EL (cell line): ENCODE results near the gene HES5.

Experiments used
- DNase-seq: peaks from one replicate; pipeline ENCODE4 v3.0.0-alpha.2; 2016

HES5 gene

DNA sequence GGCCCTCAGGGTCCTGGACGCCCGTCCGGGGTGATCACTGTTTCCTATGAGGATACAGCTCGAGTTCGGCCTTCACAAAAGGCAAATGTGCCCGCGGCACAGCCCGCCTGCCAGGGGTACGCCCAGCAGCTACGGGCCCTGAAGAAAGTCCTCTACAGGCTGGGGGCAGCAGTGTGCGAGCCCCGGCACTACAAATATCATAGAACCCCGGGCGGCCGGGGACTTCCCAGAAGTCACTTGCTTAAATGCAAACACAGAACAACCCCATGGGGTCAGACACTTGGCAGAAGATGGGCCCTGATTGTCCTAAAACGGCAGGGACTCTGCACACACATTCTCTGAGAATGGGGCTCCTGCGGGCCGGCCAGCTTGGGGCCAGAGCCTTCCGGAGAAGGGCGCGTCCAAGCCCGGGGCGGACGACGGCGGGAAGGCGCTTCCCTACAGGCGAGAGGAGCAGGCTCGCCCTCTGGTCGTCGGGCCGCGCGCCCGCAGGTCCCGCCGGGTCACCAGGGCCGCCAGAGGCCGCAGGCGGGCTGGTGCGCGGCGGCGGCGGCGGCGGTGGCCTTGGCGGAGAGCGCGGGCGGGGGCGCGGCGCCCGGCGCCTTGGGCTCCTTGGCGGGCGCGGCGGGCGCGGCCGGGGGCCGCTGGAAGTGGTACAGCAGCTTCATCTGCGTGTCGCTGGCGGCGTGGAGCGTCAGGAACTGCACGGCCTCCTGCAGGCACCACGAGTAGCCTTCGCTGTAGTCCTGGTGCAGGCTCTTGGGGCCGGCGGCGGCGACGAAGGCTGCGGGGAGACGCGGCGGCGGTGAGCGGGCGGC is 888 bp downstream of the HES5 start:
- DNase-seq, result no peak

DNA sequence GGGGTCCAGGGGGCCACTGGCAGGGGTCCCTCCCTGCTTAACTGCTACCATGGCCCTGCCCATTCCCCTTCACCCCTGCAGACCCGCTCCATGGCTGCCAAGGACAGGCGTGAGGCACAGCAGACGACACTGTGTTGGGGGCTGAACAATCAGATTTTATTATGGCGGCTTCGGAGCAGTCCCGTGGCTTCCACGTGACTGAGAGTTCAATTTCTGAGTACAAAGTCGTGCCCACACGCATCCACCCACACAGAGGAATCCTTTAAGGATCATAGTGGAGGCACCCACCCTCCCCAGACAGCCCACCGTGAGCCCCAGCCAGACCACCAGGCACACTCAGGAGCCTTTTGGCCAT is 1.5 kb downstream of the HES5 start:
- DNase-seq, result no peak

DNA sequence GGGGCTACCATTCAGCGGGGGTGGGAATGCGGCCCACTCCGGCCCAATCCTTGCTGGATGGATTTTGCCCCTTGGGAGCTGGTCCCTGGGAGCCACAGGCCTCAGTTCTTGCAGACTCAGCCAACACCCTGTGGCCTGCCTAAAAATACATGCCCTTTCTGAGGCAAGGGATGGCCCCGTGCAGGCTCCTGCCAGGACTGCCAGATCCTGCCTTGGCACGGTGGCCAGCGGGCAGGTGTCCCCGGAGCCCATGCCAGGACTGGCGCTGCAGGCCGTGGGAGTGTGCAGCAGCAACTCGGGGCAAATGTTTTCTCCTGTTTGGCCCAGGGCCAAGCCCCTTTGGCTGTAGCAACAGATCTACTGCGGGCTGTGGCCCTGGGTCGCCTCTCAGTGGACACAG is 2.0 kb downstream of the HES5 start:
- no peak for DNase-seq

DNA sequence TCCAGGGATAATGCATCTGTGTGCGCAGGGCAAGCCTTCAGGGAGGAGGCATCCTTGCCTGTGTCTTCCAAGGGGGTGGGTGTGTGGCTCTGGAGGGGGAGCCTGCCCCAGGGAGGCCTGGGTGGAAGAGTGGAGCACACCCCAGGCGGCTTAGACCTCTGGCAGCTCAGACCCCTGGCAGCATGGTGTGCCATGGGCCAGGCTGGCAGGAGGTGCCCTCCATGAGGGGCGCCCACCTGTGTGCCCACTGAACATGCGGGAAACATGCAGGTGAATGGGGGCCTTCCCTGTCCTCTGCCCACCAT is 2.6 kb downstream of the HES5 start:
- DNase-seq, result no peak

GRCh38 chr1:2526824-2527555 is 3.1 kb downstream of the HES5 start:
- DNase-seq, result peak; percentile 66

DNA sequence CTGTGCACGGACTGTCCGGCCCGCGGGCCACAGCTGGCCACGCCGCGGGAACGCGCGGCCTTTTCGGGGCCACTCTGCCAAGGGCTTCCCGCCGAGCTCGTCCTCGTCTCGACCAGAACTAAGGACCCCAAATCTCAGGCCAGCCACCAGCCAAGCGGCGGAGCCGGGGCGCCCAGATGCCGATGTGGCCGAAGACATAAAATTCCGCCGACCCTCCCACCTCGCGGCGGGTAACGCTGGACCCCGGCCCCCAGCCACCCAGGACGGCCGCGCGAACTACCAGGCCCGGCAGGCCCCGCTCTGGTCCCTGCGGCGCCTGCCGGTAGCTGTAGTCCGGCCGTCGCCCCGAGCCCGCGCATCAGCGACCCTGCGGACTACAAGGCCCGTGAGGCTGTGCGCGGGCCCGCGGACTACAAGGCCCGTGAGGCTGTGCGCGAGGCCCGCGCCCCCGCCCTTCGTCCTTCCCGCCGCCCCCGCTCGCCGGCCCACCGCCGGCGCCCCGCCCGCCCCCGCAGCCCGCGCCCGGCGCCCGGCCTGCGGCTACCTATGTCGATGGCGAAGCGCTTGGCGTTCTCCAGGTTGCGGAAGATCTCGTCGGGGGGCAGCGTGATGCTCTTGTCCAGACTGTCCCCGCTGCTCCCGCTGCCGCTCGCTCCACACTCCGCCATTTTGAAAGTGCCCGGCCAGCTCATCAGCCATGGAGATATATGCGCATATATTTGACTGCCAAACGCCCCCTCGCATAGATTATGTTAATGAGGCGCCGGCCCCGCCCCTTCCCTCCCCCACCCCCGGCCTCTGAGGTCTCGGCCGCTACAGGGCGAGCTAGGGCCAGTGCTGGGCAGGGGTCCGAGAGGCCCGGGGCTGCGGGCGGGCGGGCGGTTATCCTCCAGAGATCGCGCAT is 3.9 kb downstream of the HES5 start, which contains the start of gene PANK4:
TSS of gene PANK4 (minus strand) at position 677 of the 904 bp plus-strand sequence. CDS start at position 668, 9 bp downstream.
- DNase-seq, result peak; percentile 94

DNA sequence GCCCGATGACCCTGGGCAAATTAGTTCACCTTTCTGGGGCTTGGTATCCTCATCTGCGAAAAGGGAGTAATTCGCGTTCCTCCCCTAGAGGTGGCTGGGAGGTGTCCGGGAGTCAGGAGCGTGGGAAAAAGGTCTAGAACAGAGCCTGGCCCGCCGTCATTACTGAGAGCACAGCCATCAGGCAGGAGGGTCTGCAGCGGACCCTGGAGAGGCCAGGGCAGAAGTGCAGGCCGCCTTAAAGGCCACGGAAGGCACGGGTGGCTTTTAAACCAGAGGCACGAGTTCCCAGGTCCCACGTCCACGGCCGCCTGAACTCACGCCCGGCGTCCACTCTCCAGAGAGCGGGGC is 4.5 kb downstream of the HES5 start:
- no peak for DNase-seq

GRCh38 chr1:2523891-2524609 is 6.0 kb downstream of the HES5 start:
- no peak for DNase-seq

DNA sequence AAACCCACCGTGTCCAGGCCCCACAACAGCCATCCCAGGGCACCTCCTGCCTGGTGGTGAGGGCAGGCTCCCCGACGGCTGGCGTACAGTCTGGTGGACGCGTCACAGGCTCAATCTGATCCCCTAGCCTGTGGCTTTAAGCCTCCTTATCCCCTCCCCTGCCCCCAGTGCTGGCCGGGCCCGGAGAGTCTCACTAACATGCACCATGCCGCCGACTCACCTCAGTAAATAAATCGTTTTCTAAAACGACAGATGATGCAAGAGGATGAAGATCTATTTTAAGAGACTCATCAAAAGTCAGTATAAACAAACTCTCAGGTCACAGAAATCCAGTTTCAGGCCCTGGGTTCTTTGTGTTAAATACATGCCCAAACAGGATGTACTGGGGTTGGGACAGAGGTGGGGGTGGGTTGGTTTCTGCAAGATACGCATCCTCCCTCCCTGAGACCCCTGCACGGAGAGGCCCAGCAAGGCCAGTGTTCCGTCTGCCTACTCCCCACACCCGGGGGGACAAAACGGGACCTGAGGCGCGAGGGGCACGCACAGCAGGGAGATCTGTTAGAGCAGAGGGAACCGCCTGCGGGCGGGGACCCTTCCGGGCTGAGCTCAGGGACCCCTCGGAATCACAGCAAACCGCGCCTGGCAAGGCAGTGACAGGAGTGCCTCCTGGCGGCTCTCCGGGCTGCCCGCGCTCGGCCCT is 6.7 kb downstream of the HES5 start:
- DNase-seq, result no peak

GRCh38 chr1:2522230-2522629 is 7.8 kb downstream of the HES5 start:
- DNase-seq, result no peak

DNA sequence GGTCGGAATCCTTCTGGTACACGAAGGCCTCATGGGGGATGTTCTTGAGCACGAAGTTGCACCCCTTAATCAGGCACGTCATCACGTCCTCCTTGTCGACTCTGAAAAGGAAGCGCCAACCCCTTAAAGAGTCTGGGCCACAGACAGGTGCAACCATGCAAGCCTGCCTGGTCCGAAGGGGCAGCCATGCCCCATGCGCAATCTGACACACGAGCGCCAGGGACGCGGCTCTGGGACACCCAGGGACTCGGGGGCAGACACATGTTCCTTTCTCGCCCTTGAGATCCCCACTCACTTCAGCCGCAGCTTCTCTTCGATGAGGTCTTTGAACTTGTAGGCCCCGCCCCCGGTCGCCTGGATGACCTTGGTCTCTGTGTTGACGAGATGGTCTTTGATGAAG is 9.3 kb downstream of the HES5 start:
- no peak for DNase-seq

GRCh38 chr1:2520206-2520605 is 9.9 kb downstream of the HES5 start:
- no peak for DNase-seq

DNA sequence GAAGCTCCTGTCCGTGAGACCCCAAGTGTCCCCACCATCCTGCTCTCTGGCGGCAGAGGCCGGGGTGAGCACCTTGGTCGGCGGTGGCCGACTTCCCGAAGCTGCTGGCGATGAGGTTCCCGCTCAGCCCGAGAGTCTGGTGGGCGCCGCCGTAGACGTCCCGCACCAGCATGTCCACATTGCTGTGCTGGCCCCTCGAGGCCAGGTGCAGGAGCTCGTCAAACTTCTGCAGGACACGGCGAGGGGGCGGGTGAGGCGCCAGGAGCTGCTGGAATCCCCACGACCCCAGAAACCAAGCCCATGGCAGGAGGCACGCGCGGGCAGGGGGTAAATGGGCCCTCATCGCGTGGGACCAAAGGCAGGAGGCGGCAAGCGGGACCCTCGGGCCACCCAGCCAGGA is 10.3 kb downstream of the HES5 start:
- no peak for DNase-seq

GRCh38 chr1:2519029-2519685 is 10.9 kb downstream of the HES5 start:
- no peak for DNase-seq

- DNase-seq, result no peak
These were observed 11.5 kb downstream of the HES5 start for GRCh38 chr1:2518528-2518927.

GRCh38 chr1:2517966-2518365 is 12.1 kb downstream of the HES5 start:
- DNase-seq, result no peak

GRCh38 chr1:2516946-2517345 is 13.1 kb downstream of the HES5 start:
- no peak for DNase-seq

DNA sequence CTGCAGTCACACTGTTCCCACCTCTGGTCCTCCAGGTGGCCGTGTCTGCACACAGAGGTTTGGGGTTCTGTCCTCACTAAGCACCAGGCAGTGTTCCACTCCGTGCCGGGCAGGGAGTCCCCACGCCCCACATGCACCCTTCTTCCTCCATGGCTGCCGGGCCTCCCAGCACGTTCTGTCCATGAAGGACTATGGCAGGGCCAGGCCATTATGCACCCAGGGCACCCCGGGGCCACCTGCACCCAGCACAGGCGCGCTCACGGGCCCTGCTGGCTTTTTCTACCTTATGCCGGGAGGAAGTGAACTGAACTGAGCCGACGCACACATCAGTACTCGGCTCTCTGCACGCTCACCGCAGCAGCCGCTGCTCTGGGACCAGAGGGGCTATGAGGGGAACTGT is 13.9 kb downstream of the HES5 start:
- DNase-seq, result no peak

- no peak for DNase-seq
These were observed 14.3 kb downstream of the HES5 start for GRCh38 chr1:2515763-2516080.

DNA sequence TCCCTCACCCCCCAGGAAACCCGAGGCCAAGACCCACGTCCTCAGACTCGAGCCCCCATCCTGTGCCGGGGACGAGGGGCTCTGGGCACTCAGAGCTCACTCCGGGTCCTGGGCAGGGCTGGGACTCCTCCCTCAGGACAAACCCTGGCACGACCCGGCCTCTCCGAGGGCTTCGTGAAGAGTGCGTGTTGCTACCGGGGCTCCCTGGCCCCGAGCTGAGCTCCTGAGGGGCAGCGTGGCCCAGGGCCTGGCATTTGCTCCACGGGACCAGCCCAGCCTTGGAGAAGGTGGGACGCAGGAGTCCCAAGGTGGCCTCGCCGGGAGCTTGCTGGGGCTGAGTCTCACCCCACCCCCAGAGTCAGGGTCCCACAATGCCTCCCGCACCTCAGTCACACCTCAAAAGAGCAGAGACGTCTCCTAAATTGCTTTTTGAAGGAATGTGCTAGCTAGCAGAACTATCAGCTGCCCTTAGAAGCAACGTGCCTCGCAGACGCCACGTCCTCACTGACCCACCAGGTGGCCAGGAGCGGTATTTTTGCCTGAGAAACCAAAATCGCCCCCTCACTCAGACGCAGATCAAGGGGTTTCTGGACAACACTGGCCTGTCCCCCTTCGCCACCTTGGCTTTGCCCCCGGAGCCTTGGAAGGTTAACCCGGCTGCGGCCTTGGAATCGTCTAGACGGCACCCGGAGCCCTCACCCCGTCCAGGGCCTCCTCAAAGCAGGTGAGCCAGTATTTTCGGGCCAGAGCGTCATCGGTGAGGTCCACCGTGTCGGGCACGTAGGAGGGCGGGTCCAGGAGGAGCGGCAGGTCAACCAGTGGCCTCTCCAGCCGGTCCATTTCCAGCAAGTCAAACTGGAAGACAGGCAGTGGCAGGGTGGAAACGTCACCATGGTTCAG is 14.9 kb downstream of the HES5 start:
- DNase-seq, result no peak
